ENCODE measurements around the gene GUCD1. TPM values are rescaled to one million over a fixed set of nuclear protein-coding genes. Genes with fewer than 3 reads are reported as not detected.

Gene GUCD1
- polyA plus RNA-seq, 1 donor (not counting 4 experiments of a cell fraction or from before 2014, with no cell fraction given) = 43.0 TPM

- H4K20me1 ChIP-seq (ENCODE audit: control insufficient read depth, extremely low read depth, insufficient read depth, low read length) = no peaks in the 10 kb centered on the region
- no peaks in the 10 kb centered on the region for H3K9me1 ChIP-seq (ENCODE audit: control insufficient read depth, extremely low read depth, insufficient read depth, low read length)
- TF ChIP-seq EZH2 (IDR thresholded peaks at IDR 0.05; ENCODE audit: low read length) = no peak
- TF ChIP-seq CTCF (optimal IDR thresholded peaks at IDR 0.05 in 1 of 3, IDR thresholded peaks at IDR 0.05 in 1 of 3, conservative IDR thresholded peaks at IDR 0.05 in 1 of 3; ENCODE audit: extremely low read depth in 1 of 3, insufficient read depth in 2 of 3, low read length in 3 of 3) = no peak
- H3K4me2 ChIP-seq (ENCODE audit: control insufficient read depth, extremely low read depth, insufficient read depth, low read depth, low read length) = no peak overlapping the region
- H3K36me3 ChIP-seq (ENCODE audit: control insufficient read depth in 2 of 2, extremely low read depth in 1 of 2, insufficient read depth in 2 of 2, low read length in 2 of 2) = no peaks in the 10 kb centered on the region
- H3K79me2 ChIP-seq (ENCODE audit: control insufficient read depth, insufficient read depth, low read length) = no peaks in the 10 kb centered on the region
- FAIRE-seq (no peak), DNase-seq (ENCODE audit: low read depth, low spot score) (no peak)
- dilution Hi-C loops (cut with MboI; ENCODE audit: extremely low pct_ligation_motif_present, low sequenced_read_pairs) = no loop called here
- no peak overlapping the region for H3K27ac ChIP-seq (ENCODE audit: control insufficient read depth, insufficient read depth, low read length)
- H3K27me3 ChIP-seq (ENCODE audit: control insufficient read depth, extremely low read depth, insufficient read depth, low read length) = peaks cover 28% of the 10 kb centered on the region
- H3K9ac ChIP-seq (ENCODE audit: control insufficient read depth, extremely low read depth, insufficient read depth, low read length) = no peak overlapping the region
- H3K4me3 ChIP-seq (ENCODE audit: control insufficient read depth in 2 of 3, extremely low read depth in 1 of 3, insufficient read depth in 2 of 3, low read depth in 1 of 3, low read length in 3 of 3) = no peak overlapping the region
- H3K4me1 ChIP-seq (ENCODE audit: control insufficient read depth, extremely low read depth, insufficient read depth, low read length) = peaks cover 5% of the 10 kb centered on the region
- H2AFZ ChIP-seq (ENCODE audit: control insufficient read depth, low read length) = no peak overlapping the region
- H3K9me3 ChIP-seq (ENCODE audit: control insufficient read depth, low read depth, low read length) = no peaks in the 10 kb centered on the region
Observed at GRCh38 chr22:24514241-24515026, 40.5 kb downstream of the GUCD1 start.

- no peak overlapping the region for H3K9ac ChIP-seq (ENCODE audit: control insufficient read depth, extremely low read depth, insufficient read depth, low read length)
- dilution Hi-C loops (cut with MboI; ENCODE audit: extremely low pct_ligation_motif_present, low sequenced_read_pairs) = no loop called here
- no peak for FAIRE-seq
- H3K9me3 ChIP-seq (ENCODE audit: control insufficient read depth, low read depth, low read length) = no peaks in the 10 kb centered on the region
- no peak overlapping the region for H3K4me3 ChIP-seq (ENCODE audit: control insufficient read depth in 2 of 3, extremely low read depth in 1 of 3, insufficient read depth in 2 of 3, low read depth in 1 of 3, low read length in 3 of 3)
- no peak overlapping the region for H2AFZ ChIP-seq (ENCODE audit: control insufficient read depth, low read length)
- H3K9me1 ChIP-seq (ENCODE audit: control insufficient read depth, extremely low read depth, insufficient read depth, low read length) = no peaks in the 10 kb centered on the region
- no peak for DNase-seq (ENCODE audit: low read depth, low spot score)
- no peak overlapping the region for H3K27ac ChIP-seq (ENCODE audit: control insufficient read depth, insufficient read depth, low read length)
- TF ChIP-seq EZH2 (IDR thresholded peaks at IDR 0.05; ENCODE audit: low read length) (no peak), CTCF (optimal IDR thresholded peaks at IDR 0.05 in 1 of 3, IDR thresholded peaks at IDR 0.05 in 1 of 3, conservative IDR thresholded peaks at IDR 0.05 in 1 of 3; ENCODE audit: extremely low read depth in 1 of 3, insufficient read depth in 2 of 3, low read length in 3 of 3) (no peak)
- peaks cover 5% of the 10 kb centered on the region for H3K4me1 ChIP-seq (ENCODE audit: control insufficient read depth, extremely low read depth, insufficient read depth, low read length)
- H3K4me2 ChIP-seq (ENCODE audit: control insufficient read depth, extremely low read depth, insufficient read depth, low read depth, low read length) = no peak overlapping the region
- no peaks in the 10 kb centered on the region for H3K36me3 ChIP-seq (ENCODE audit: control insufficient read depth in 2 of 2, extremely low read depth in 1 of 2, insufficient read depth in 2 of 2, low read length in 2 of 2)
- peaks cover 24% of the 10 kb centered on the region for H3K27me3 ChIP-seq (ENCODE audit: control insufficient read depth, extremely low read depth, insufficient read depth, low read length)
- no peaks in the 10 kb centered on the region for H3K79me2 ChIP-seq (ENCODE audit: control insufficient read depth, insufficient read depth, low read length)
- no peaks in the 10 kb centered on the region for H4K20me1 ChIP-seq (ENCODE audit: control insufficient read depth, extremely low read depth, insufficient read depth, low read length)
Observed at GRCh38 chr22:24513378-24514240, 41.3 kb downstream of the GUCD1 start.
